H1 (cell line): ENCODE measurements around the gene TFE3. TPM values are rescaled to one million over a fixed set of nuclear protein-coding genes. Genes with fewer than 3 reads are reported as not detected.

Source experiments
- CTCF ChIA-PET: fragments of 300-600 bp; sonication (Branson Sonifier 250); formaldehyde crosslinking; loops from one replicate; lab custom pipeline; 2021; ENCODE audit not compliant: partially characterized antibody; lab: Charles Lee
- POLR2A ChIA-PET: fragments of 300-600 bp; sonication (Branson Sonifier 250); formaldehyde crosslinking; loops from one replicate; lab custom pipeline; 2021; ENCODE audit warnings: inconsistent platforms; ENCODE audit not compliant: partially characterized antibody; lab: Charles Lee
- DNase-seq, 2 experiments: peaks; one replicate each; pipeline versions ENCODE4 v3.0.0 to v3.0.0-alpha.2; 2010 to 2022; ENCODE audit warnings: low spot score in 2 of 2, low read depth in 1 of 2, mixed read lengths in 1 of 2
- FAIRE-seq: peaks from 2 replicates; lab custom pipeline; 2011; peaks lifted over from hg19 to GRCh38; lab: Jason Lieb, UNC
- H2AFZ ChIP-seq: 2 replicates; pipeline ENCODE4 v1.8.1; 2012; ENCODE audit warnings: low read length, inconsistent platforms
- H2AK5ac ChIP-seq: 2 replicates; pipeline ENCODE4 v1.6.1; 2013; ENCODE audit warnings: low read depth, low read length
- H2BK120ac ChIP-seq: replicated peaks from 2 replicates; pipeline ENCODE3; 2013; ENCODE audit warnings: low read depth, low read length, inconsistent platforms
- H2BK12ac ChIP-seq: 2 replicates; pipeline ENCODE4 v1.6.1; 2013; ENCODE audit warnings: low read depth, low read length
- H2BK15ac ChIP-seq: 2 replicates; pipeline ENCODE4 v1.6.1; 2013; ENCODE audit warnings: low read length
- H2BK20ac ChIP-seq: 2 replicates; pipeline ENCODE4 v1.6.1; 2013; ENCODE audit warnings: low read length
- H2BK5ac ChIP-seq: 2 replicates; pipeline ENCODE4 v1.6.1; 2013; ENCODE audit warnings: low read depth, low read length
- H3K14ac ChIP-seq: 2 replicates; pipeline ENCODE4 v1.6.1; 2013; ENCODE audit warnings: inconsistent platforms; ENCODE audit not compliant: insufficient read length
- H3K18ac ChIP-seq: 2 replicates; pipeline ENCODE4 v1.6.1; 2013; ENCODE audit warnings: low read length; ENCODE audit errors: extremely low read depth
- H3K23ac ChIP-seq: 2 replicates; pipeline ENCODE4 v1.6.1; 2013; ENCODE audit warnings: inconsistent platforms; ENCODE audit not compliant: insufficient read length
- H3K23me2 ChIP-seq: 2 replicates; pipeline ENCODE4 v1.6.1; 2013; ENCODE audit warnings: low read depth, low read length
- H3K27ac ChIP-seq: 2 replicates; pipeline ENCODE4 v1.6.1; 2011; ENCODE audit warnings: low read depth, low read length, inconsistent platforms
- H3K27me3 ChIP-seq, 4 experiments: replicated peaks in 1 of 4; 1 replicate in 1 of 4; 2 replicates in 3 of 4; pipeline versions ENCODE4 v1.6.1 to v1.8.1; 2011 to 2013; ENCODE audit warnings: low read length in 3 of 4, mild to moderate bottlenecking in 3 of 4, inconsistent platforms in 2 of 4, mixed read lengths in 2 of 4, moderate library complexity in 1 of 4; ENCODE audit not compliant: control insufficient read depth in 3 of 4, insufficient read depth in 3 of 4; ENCODE audit errors: extremely low read depth in 1 of 4
- H3K36me3 ChIP-seq, 4 experiments: 2 replicates each; pipeline versions ENCODE4 v1.6.1 to v1.8.1; 2011 to 2013; ENCODE audit warnings: mild to moderate bottlenecking in 4 of 4, low read length in 3 of 4, moderate library complexity in 2 of 4, control low read depth in 1 of 4, inconsistent platforms in 1 of 4; ENCODE audit not compliant: insufficient read depth in 4 of 4, control insufficient read depth in 2 of 4
- H3K4ac ChIP-seq: replicated peaks from 2 replicates; pipeline ENCODE3; 2013; ENCODE audit warnings: low read length, low read depth, mixed read lengths, inconsistent platforms; ENCODE audit not compliant: insufficient read length
- H3K4me1 ChIP-seq, 4 experiments: replicated peaks in 1 of 4; 1 replicate in 1 of 4; 2 replicates in 3 of 4; pipeline versions ENCODE4 v1.6.1 to v1.8.1; 2011 to 2013; ENCODE audit warnings: low read length in 3 of 4, inconsistent platforms in 2 of 4, mixed read lengths in 1 of 4; ENCODE audit not compliant: insufficient read depth in 4 of 4, control insufficient read depth in 3 of 4
- H3K4me2 ChIP-seq, 2 experiments: 2 replicates each; pipeline versions ENCODE4 v1.6.1 to v1.8.1; 2011 to 2013; ENCODE audit warnings: low read depth in 2 of 2, low read length in 2 of 2, control low read depth in 1 of 2, inconsistent platforms in 1 of 2, mild to moderate bottlenecking in 1 of 2; ENCODE audit not compliant: insufficient read depth in 1 of 2
- H3K4me3 ChIP-seq, 4 experiments: fragments of 200-600, 300-600 bp in 1 of 4; sonication (generic), shearing (Covaris generic), sonication (Bioruptor Twin) in 1 of 4; 2 replicates each; pipeline versions ENCODE4 v1.5.1 to v1.8.1; 2011 to 2016; ENCODE audit warnings: low read length in 4 of 4, low read depth in 3 of 4, control low read depth in 2 of 4, inconsistent platforms in 2 of 4, mild to moderate bottlenecking in 2 of 4, mixed read lengths in 1 of 4, moderate library complexity in 1 of 4; ENCODE audit not compliant: insufficient read depth in 2 of 4; ENCODE audit errors: extremely low read depth in 1 of 4
- H3K56ac ChIP-seq: replicated peaks from 2 replicates; pipeline ENCODE3; 2013; ENCODE audit warnings: low read depth, mild to moderate bottlenecking, mixed read lengths, low read length, inconsistent platforms; ENCODE audit not compliant: insufficient read length
- H3K79me1 ChIP-seq: 2 replicates; pipeline ENCODE4 v1.6.1; 2013; ENCODE audit warnings: low read depth, low read length, control low read depth
- H3K79me2 ChIP-seq, 2 experiments: 2 replicates each; pipeline versions ENCODE4 v1.6.1 to v1.8.1; 2012 to 2013; ENCODE audit warnings: low read length in 2 of 2, mild to moderate bottlenecking in 2 of 2, inconsistent platforms in 1 of 2; ENCODE audit not compliant: insufficient read depth in 2 of 2, control insufficient read depth in 1 of 2
- H3K9ac ChIP-seq, 4 experiments: replicated peaks in 1 of 4; 1 replicate in 1 of 4; 2 replicates in 3 of 4; pipeline versions ENCODE4 v1.6.1 to v1.8.1; 2011 to 2013; ENCODE audit warnings: low read depth in 3 of 4, low read length in 3 of 4, control low read depth in 2 of 4, mild to moderate bottlenecking in 2 of 4, moderate library complexity in 2 of 4, inconsistent platforms in 1 of 4; ENCODE audit errors: extremely low read depth in 1 of 4
- H3K9me3 ChIP-seq, 2 experiments: 2 replicates each; pipeline versions ENCODE4 v1.6.1 to v1.8.1; 2012 to 2013; ENCODE audit warnings: mild to moderate bottlenecking in 2 of 2, moderate library complexity in 2 of 2, control low read depth in 1 of 2, inconsistent platforms in 1 of 2, low read depth in 1 of 2, low read length in 1 of 2, mixed read lengths in 1 of 2; ENCODE audit not compliant: insufficient read depth in 2 of 2
- H4K20me1 ChIP-seq, 2 experiments: replicated peaks in 1 of 2; 2 replicates each; pipeline versions ENCODE3 to v1.8.1; 2011 to 2013; ENCODE audit warnings: inconsistent platforms in 2 of 2, low read length in 2 of 2, mild to moderate bottlenecking in 1 of 2; ENCODE audit not compliant: insufficient read depth in 2 of 2, control insufficient read depth in 1 of 2
- H4K5ac ChIP-seq: 2 replicates; pipeline ENCODE4 v1.6.1; 2013; ENCODE audit warnings: low read length, low read depth, mixed read lengths, inconsistent platforms; ENCODE audit not compliant: insufficient read length
- H4K8ac ChIP-seq: 2 replicates; pipeline ENCODE4 v1.8.0; 2013; ENCODE audit warnings: mild to moderate bottlenecking, moderate library complexity, low read length, inconsistent platforms; ENCODE audit not compliant: insufficient read depth; ENCODE audit errors: extremely low read depth
- H4K91ac ChIP-seq: replicated peaks from 2 replicates; pipeline ENCODE3; 2013; ENCODE audit warnings: low read length, mixed read lengths, inconsistent platforms; ENCODE audit not compliant: insufficient read length
- BRCA1 ChIP-seq: IDR thresholded peaks from 2 replicates; pipeline ENCODE4 v1.6.1; 2012; ENCODE audit warnings: low read depth, low read length, improper control_type of control experiment
- E2F6 ChIP-seq: IDR thresholded peaks from 2 replicates; pipeline ENCODE4 v1.6.1; 2012; ENCODE audit warnings: inconsistent platforms
- EGR1 ChIP-seq: IDR thresholded peaks from 2 replicates; pipeline ENCODE4 v1.6.1; 2011; ENCODE audit warnings: low read depth, low read length, borderline replicate concordance
- GABPA ChIP-seq: IDR thresholded peaks from 2 replicates; pipeline ENCODE4 v1.6.1; 2011; ENCODE audit warnings: mild to moderate bottlenecking, low read length, moderate library complexity, borderline replicate concordance; ENCODE audit not compliant: insufficient read depth
- JUN ChIP-seq: IDR thresholded peaks from 2 replicates; pipeline ENCODE4 v1.6.1; 2011; ENCODE audit warnings: low read depth, mild to moderate bottlenecking, improper control_type of control experiment, low read length
- KDM5A ChIP-seq: fragments of 200-600 bp; IDR thresholded peaks from 2 replicates; pipeline ENCODE4 v1.7.1; 2012; ENCODE audit warnings: mild to moderate bottlenecking, low read length, inconsistent platforms, mixed read lengths
- POLR2AphosphoS5 ChIP-seq: IDR thresholded peaks from 2 replicates; pipeline ENCODE4 v1.6.1; 2011; ENCODE audit warnings: low read depth, low read length
- RFX5 ChIP-seq: IDR thresholded peaks from 2 replicates; pipeline ENCODE4 v1.6.1; 2011; ENCODE audit warnings: low read depth, low read length, improper control_type of control experiment, borderline replicate concordance
- SIN3A ChIP-seq, 2 experiments: IDR thresholded peaks in 1 of 2; conservative IDR thresholded peaks in 1 of 2; 2 replicates each; pipeline ENCODE4 v1.6.1; 2011 to 2012; ENCODE audit warnings: low read length in 2 of 2, improper control_type of control experiment in 1 of 2, low read depth in 1 of 2, mild to moderate bottlenecking in 1 of 2
- SIX5 ChIP-seq: IDR thresholded peaks from 2 replicates; pipeline ENCODE4 v1.6.1; 2011; ENCODE audit warnings: mild to moderate bottlenecking, low read depth, low read length
- SUZ12 ChIP-seq: fragments of 200-600 bp; sonication (generic); IDR thresholded peaks from 2 replicates; pipeline ENCODE4 v1.6.1; 2012; ENCODE audit warnings: mild to moderate bottlenecking, inconsistent platforms, low read length, moderate library complexity, mixed read lengths
- WGBS, 2 experiments: shearing (Covaris generic) in 1 of 2; methylation state at CpG; one replicate each; pipeline versions ENCODE4 v1.1.6 to v1.1.7; 2013 to 2015; ENCODE audit warnings: low lambda C conversion rate in 2 of 2, mixed read lengths in 2 of 2, inconsistent platforms in 1 of 2, low coverage in 1 of 2, missing lambda C conversion rate in 1 of 2; ENCODE audit not compliant: insufficient replicate concordance in 2 of 2, insufficient coverage in 1 of 2, insufficient read length in 1 of 2; ENCODE audit errors: extremely low coverage in 1 of 2, missing lambda C conversion rate in 1 of 2; 5-methylcytosine and 5-hydroxymethylcytosine counted together
- polyA plus RNA-seq, 7 experiments: library from polyadenylated mRNA; depleted of rRNA in 3 of 7; stranded (reverse) in 5 of 7; unstranded in 2 of 7; fragments of >200 nt in 5 of 7; fragments of 200-250 nt in 2 of 7; gene quantifications; 1 replicate in 5 of 7; 2 replicates in 1 of 7; 4 replicates in 1 of 7; pipeline versions ENCODE4 v1.2.1 to v1.2.3, GENCODE V29; 2011 to 2013; ENCODE audit warnings: missing spikeins in 2 of 7, mixed read lengths in 2 of 7
- total RNA-seq: library from RNA; stranded (reverse); fragmentation: NEBNext Ultra II Directional; extraction: Animal tissue kit (Norgen Biotek cat#: 25700); gene quantifications from 2 replicates; pipeline ENCODE4 v1.2.1, GENCODE V29; 2021

Gene TFE3
- total and polyA plus RNA-seq, 2 of the 8 experiments (the other 6 are each of a cell fraction or from before 2014, with no cell fraction given): 33.7 to 52.9 TPM

DNA sequence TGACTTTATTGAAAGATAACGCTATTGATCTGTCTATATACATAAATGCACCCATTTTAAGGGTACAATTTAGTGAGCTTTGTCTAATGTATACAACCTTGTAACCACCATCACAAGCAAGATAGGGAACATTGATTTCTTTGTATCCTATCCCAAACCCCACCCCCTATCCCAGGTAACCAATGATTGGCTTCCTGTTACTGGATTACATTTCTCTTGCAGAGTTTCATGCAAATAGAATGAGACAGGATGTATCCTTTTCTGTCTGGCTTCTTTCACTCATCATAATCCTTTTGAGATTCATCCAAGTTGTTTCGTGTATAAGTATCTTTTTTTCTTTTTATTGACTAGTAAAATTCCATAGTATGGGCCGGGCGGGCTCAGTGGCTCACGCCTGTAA, 39.5 kb downstream of the TFE3 start:
- Histone ChIP-seq H3K18ac (no peak overlapping the region), H3K4ac (no peak overlapping the region), H2AK5ac (no peak overlapping the region), H4K91ac (no peak overlapping the region), H2BK15ac (no peak overlapping the region), H3K14ac (no peak overlapping the region), H2BK20ac (no peak overlapping the region), H4K8ac (no peak overlapping the region), H3K4me2 (no peak overlapping the region), H3K23ac (no peak overlapping the region), H2BK12ac (no peak overlapping the region), H3K9me3 (no peaks in the 10 kb centered on the region), H3K36me3 (peaks cover 2 to 10% (median 5%) of the 10 kb centered on the region in 4 experiments; a peak in 7 of 8 replicates), H3K79me1 (no peaks in the 10 kb centered on the region)
- FAIRE-seq: no peak
- TF ChIP-seq RFX5 (no peak), KDM5A (no peak), SIN3A (conservative IDR thresholded peaks at IDR 0.05 in 1 of 2, IDR thresholded peaks at IDR 0.05 in 1 of 2; ENCODE audit: low read depth in 1 of 2, low read length in 2 of 2) (no peak), E2F6 (no peak), JUN (no peak), POLR2AphosphoS5 (no peak), GABPA (no peak), EGR1 (no peak), SUZ12 (no peak), BRCA1 (no peak), SIX5 (no peak)
- TF ChIP-seq, all 59 proteins: peak for 0
- no peaks in the 10 kb centered on the region for H4K20me1 ChIP-seq
- H3K23me2 ChIP-seq: no peaks in the 10 kb centered on the region
- H3K4me3 ChIP-seq: no peak overlapping the region
- no peak for DNase-seq
- ChIA-PET POLR2A (interaction anchor here (2.2 to 2.5 kb wide), 2 partner anchors 36 to 39 kb away, joined by 16 to 24 read pairs; partner anchors contain the start of gene TFE3), CTCF (no interaction called here)
- no peak overlapping the region for H3K27ac ChIP-seq
- no peak overlapping the region for H2BK120ac ChIP-seq
- H3K4me1 ChIP-seq: peaks cover 0 to 3% (median 0%) of the 10 kb centered on the region in 4 experiments; a peak in 1 of 7 replicates
- WGBS, 2 experiments: 78% methylated on average over 4 of the region's 5 CpGs; no CpG with 5 or more reads in 1 of the 2 experiments
- no peak overlapping the region for H3K56ac ChIP-seq
- no peak overlapping the region for H4K5ac ChIP-seq
- no peak overlapping the region for H3K9ac ChIP-seq
- no peak overlapping the region for H2AFZ ChIP-seq
- H2BK5ac ChIP-seq: no peak overlapping the region
- H3K27me3 ChIP-seq: no peaks in the 10 kb centered on the region
- H3K79me2 ChIP-seq: peaks cover 3 to 15% of the 10 kb centered on the region in 2 experiments; a peak in 3 of 4 replicates
